ENCODE results near the gene SERINC2. TPM values are rescaled to one million over a fixed set of nuclear protein-coding genes. Genes with fewer than 3 reads are reported as not detected.
A peak's percentile ranks its signal among the peaks of the same experiment; 100 is the strongest.

SERINC2 gene
- total RNA-seq, 1 donor from 2014 or later = 32.3 TPM

- TF ChIP-seq CTCF (IDR thresholded peaks at IDR 0.05) = peak; percentile 95
- intact Hi-C loops (cut with DNase I) = no loop called here
- peak; percentile 94 for ATAC-seq
- Histone ChIP-seq H3K27ac (peak overlapping the region; percentile 24), H3K27me3 (ENCODE audit: low read depth) (no peaks in the 10 kb centered on the region), H3K9me3 (no peaks in the 10 kb centered on the region), H3K4me1 (peaks cover 9% of the 10 kb centered on the region), H3K4me3 (no peak overlapping the region), H3K36me3 (no peaks in the 10 kb centered on the region)
- peak; percentile 74 for DNase-seq
Measured at GRCh38 chr1:31422505-31423319, 9.7 kb downstream of the SERINC2 start.

- TF ChIP-seq CTCF (IDR thresholded peaks at IDR 0.05) = no peak
- intact Hi-C loops (cut with DNase I) = no loop called here
- no peaks in the 10 kb centered on the region for H3K27me3 ChIP-seq (ENCODE audit: low read depth)
- H3K4me3 ChIP-seq = no peak overlapping the region
- no peaks in the 10 kb centered on the region for H3K36me3 ChIP-seq
- DNase-seq (peak; percentile 10), ATAC-seq (no peak)
- H3K9me3 ChIP-seq = no peaks in the 10 kb centered on the region
- peaks cover 9% of the 10 kb centered on the region for H3K4me1 ChIP-seq
- H3K27ac ChIP-seq = no peak overlapping the region
Measured at GRCh38 chr1:31423418-31423947, 10.5 kb downstream of the SERINC2 start.

GRCh38 chr1:31424568-31424967 is 11.6 kb downstream of the SERINC2 start:
- H3K27ac ChIP-seq = no peak overlapping the region
- no peaks in the 10 kb centered on the region for H3K9me3 ChIP-seq
- H3K27me3 ChIP-seq (ENCODE audit: low read depth) = no peaks in the 10 kb centered on the region
- TF ChIP-seq CTCF (IDR thresholded peaks at IDR 0.05) = no peak
- no peak for DNase-seq
- H3K4me1 ChIP-seq = peaks cover 9% of the 10 kb centered on the region
- no peak for ATAC-seq
- H3K36me3 ChIP-seq = no peaks in the 10 kb centered on the region
- H3K4me3 ChIP-seq = no peak overlapping the region
- intact Hi-C loops (cut with DNase I) = no loop called here

GRCh38 chr1:31425301-31426081 is 12.5 kb downstream of the SERINC2 start:
- Histone ChIP-seq H3K27me3 (ENCODE audit: low read depth) (no peaks in the 10 kb centered on the region), H3K4me3 (no peak overlapping the region), H3K9me3 (no peaks in the 10 kb centered on the region), H3K36me3 (no peaks in the 10 kb centered on the region), H3K4me1 (peaks cover 9% of the 10 kb centered on the region), H3K27ac (no peak overlapping the region)
- intact Hi-C loops (cut with DNase I) = no loop called here
- DNase-seq = no peak
- no peak for TF ChIP-seq CTCF (IDR thresholded peaks at IDR 0.05)
- ATAC-seq = no peak

- Histone ChIP-seq H3K36me3 (no peaks in the 10 kb centered on the region), H3K4me1 (peaks cover 9% of the 10 kb centered on the region), H3K27ac (no peak overlapping the region), H3K27me3 (ENCODE audit: low read depth) (no peaks in the 10 kb centered on the region), H3K9me3 (no peaks in the 10 kb centered on the region), H3K4me3 (no peak overlapping the region)
- intact Hi-C loops (cut with DNase I) = no loop called here
- ATAC-seq (no peak), DNase-seq (no peak)
- no peak for TF ChIP-seq CTCF (IDR thresholded peaks at IDR 0.05)
Measured at GRCh38 chr1:31426249-31426922, 13.4 kb downstream of the SERINC2 start.

All from lower lobe of right lung (tissue), 2 donors.